Ovary (tissue), 9 donors: Measurements from ENCODE around the gene SLC25A43. TPM values are rescaled to one million over a fixed set of nuclear protein-coding genes. Genes with fewer than 3 reads are reported as not detected.

Source experiments
- DNase-seq, 5 donors: peaks; one replicate each; pipeline ENCODE4 v3.0.0-alpha.2; 2019 to 2020
- H3K27ac ChIP-seq, 2 donors: fragments of 200-600 bp; one replicate each; pipeline versions ENCODE4 v1.5.1 to v1.8.0; 2019 to 2022
- H3K27me3 ChIP-seq: fragments of 200-600 bp; one replicate; pipeline ENCODE4 v1.8.0; 2022
- H3K36me3 ChIP-seq: fragments of 200-600 bp; sonication (generic); one replicate; pipeline ENCODE4 v1.5.1; 2019
- H3K4me1 ChIP-seq: one replicate; pipeline ENCODE4 v1.8.1; 2013; ENCODE audit warnings: mild to moderate bottlenecking, moderate library complexity; ENCODE audit not compliant: insufficient read depth
- H3K4me3 ChIP-seq: fragments of 200-600 bp; sonication (generic); one replicate; pipeline ENCODE4 v1.5.1; 2017
- H3K9me3 ChIP-seq, 2 donors: fragments of 200-600 bp in 1 of 2; sonication (generic) in 1 of 2; one replicate each; pipeline versions ENCODE4 v1.5.1 to v1.8.1; 2013 to 2019; ENCODE audit warnings: mild to moderate bottlenecking in 1 of 2, moderate library complexity in 1 of 2
- CTCF ChIP-seq, 3 donors: fragments of 450-650 bp in 2 of 3; fragments of 200-600 bp in 1 of 3; IDR thresholded peaks; one replicate each; pipeline versions ENCODE4 v1.5.1 to v1.8.0; 2016 to 2022; ENCODE audit warnings: antibody characterized with exemption in 3 of 3, mild to moderate bottlenecking in 1 of 3
- EP300 ChIP-seq: sonication (generic); formaldehyde crosslinking; IDR thresholded peaks from one replicate; pipeline ENCODE4 v1.6.1; 2017; ENCODE audit warnings: antibody characterized with exemption
- POLR2A ChIP-seq: fragments of 450-650 bp; IDR thresholded peaks from one replicate; pipeline ENCODE4 v1.6.1; 2017; ENCODE audit warnings: antibody characterized with exemption, mild to moderate bottlenecking, moderate library complexity
- WGBS, 3 donors: extraction: QIAGEN DNeasy Blood & Tissue Kit in 1 of 3; methylation state at CpG; one replicate each; pipeline versions ENCODE4 v1.1.5 to v1.1.7; 2013 to 2017; 5-methylcytosine and 5-hydroxymethylcytosine counted together
- intact Hi-C, 4 donors: fragments of 100-400 bp; cut with DNase I; formaldehyde crosslinking; loops; one replicate each; pipeline versions ENCODE4 v1.11.0 to v1.15.1; 2022 to 2023
- polyA plus RNA-seq, 2 donors: library from polyadenylated mRNA; stranded (reverse); fragments of 200-250 nt in 1 of 2; fragments of 350-450 nt in 1 of 2; fragmentation: Illumina TruSeq in 1 of 2; extraction: RNeasy Lipid Tissue Mini Kit (QIAGEN cat#74804) in 1 of 2; gene quantifications; one replicate each; pipeline ENCODE4 v1.2.3, GENCODE V29; 2013 to 2014
- total RNA-seq, 7 donors: library from RNA; depleted of rRNA in 2 of 7; stranded (reverse); fragments of >200 nt in 2 of 7; fragmentation: NEBNext Ultra II Directional in 3 of 7; extraction: Animal tissue kit (Norgen Biotek cat#: 25700) in 3 of 7; gene quantifications; one replicate each; pipeline versions ENCODE4 v1.1.0 to v1.2.4, GENCODE V29; 2016 to 2023
- donor health status: DM: no; HTN: no; CAD: no; lungs with moderate emphysema.
- donor health status: DM: no; HTN: no; CAD: no.
- donor health status: Bipolar disorder and iron deficiency.
- donor health status: DM: yes; HTN: yes; CAD: no.
- donor health status: DM: no; HTN: no; CAD: no.
- donor health status: DM: yes; HTN: yes; CAD: no.

The SLC25A43 gene
- total and polyA plus RNA-seq, 9 donors = 6.4 to 14.5 (median 8.2) TPM

- H3K27ac ChIP-seq = no peak overlapping the region
- 67 to 74% (median 71%) methylated on average over 4 of the region's 4 CpGs for WGBS, 3 donors
- TF ChIP-seq EP300 (no peak), CTCF (IDR thresholded peaks at IDR 0.05) (no peak), POLR2A (no peak)
- H3K36me3 ChIP-seq = no peaks in the 10 kb centered on the region
- no peak for DNase-seq
- no peaks in the 10 kb centered on the region for H3K4me1 ChIP-seq
- intact Hi-C loops = no loop called here
- no peaks in the 10 kb centered on the region for H3K27me3 ChIP-seq
- H3K9me3 ChIP-seq = no peaks in the 10 kb centered on the region
- H3K4me3 ChIP-seq = no peak overlapping the region
Measured at GRCh38 chrX:119453202-119453601, 54.1 kb downstream of the SLC25A43 start.

GRCh38 chrX:119455264-119455663 lies 56.1 kb downstream of the SLC25A43 start:
- 86 to 93% (median 87%) methylated on average over 1 of the region's 1 CpG for WGBS, 3 donors
- no peak overlapping the region for H3K4me3 ChIP-seq
- H3K27ac ChIP-seq = no peak overlapping the region
- intact Hi-C loops = no loop called here
- TF ChIP-seq CTCF (IDR thresholded peaks at IDR 0.05) (no peak), EP300 (no peak), POLR2A (no peak)
- H3K9me3 ChIP-seq = no peaks in the 10 kb centered on the region
- DNase-seq = no peak
- no peaks in the 10 kb centered on the region for H3K4me1 ChIP-seq
- no peaks in the 10 kb centered on the region for H3K27me3 ChIP-seq
- H3K36me3 ChIP-seq = no peaks in the 10 kb centered on the region

- Histone ChIP-seq H3K4me3 (no peak overlapping the region), H3K27ac (no peak overlapping the region), H3K36me3 (no peaks in the 10 kb centered on the region), H3K4me1 (no peaks in the 10 kb centered on the region), H3K27me3 (no peaks in the 10 kb centered on the region), H3K9me3 (no peaks in the 10 kb centered on the region)
- DNase-seq = no peak
- intact Hi-C loops = no loop called here
- 72 to 84% (median 75%) methylated on average over 4 of the region's 4 CpGs for WGBS, 3 donors
- TF ChIP-seq EP300 (no peak), POLR2A (no peak), CTCF (IDR thresholded peaks at IDR 0.05) (no peak)
Measured at GRCh38 chrX:119459181-119459580, 60.0 kb downstream of the SLC25A43 start.

GRCh38 chrX:119465555-119465954 lies 66.4 kb downstream of the SLC25A43 start:
- no peak overlapping the region for H3K27ac ChIP-seq
- H3K27me3 ChIP-seq = no peaks in the 10 kb centered on the region
- intact Hi-C loops = no loop called here
- TF ChIP-seq POLR2A = no peak
- no peak for TF ChIP-seq EP300
- no peak for TF ChIP-seq CTCF (IDR thresholded peaks at IDR 0.05)
- WGBS, 3 donors = 87 to 88% (median 88%) methylated on average over 3 of the region's 3 CpGs
- no peaks in the 10 kb centered on the region for H3K36me3 ChIP-seq
- DNase-seq = no peak
- no peak overlapping the region for H3K4me3 ChIP-seq
- H3K9me3 ChIP-seq = no peaks in the 10 kb centered on the region
- H3K4me1 ChIP-seq = no peaks in the 10 kb centered on the region

- H3K27me3 ChIP-seq = no peaks in the 10 kb centered on the region
- H3K4me1 ChIP-seq = no peaks in the 10 kb centered on the region
- H3K36me3 ChIP-seq = no peaks in the 10 kb centered on the region
- no peak for DNase-seq
- intact Hi-C loops = no loop called here
- no peak overlapping the region for H3K4me3 ChIP-seq
- H3K27ac ChIP-seq = no peak overlapping the region
- no peak for TF ChIP-seq POLR2A
- no peak for TF ChIP-seq EP300
- TF ChIP-seq CTCF (IDR thresholded peaks at IDR 0.05) = no peak
- no peaks in the 10 kb centered on the region for H3K9me3 ChIP-seq
- WGBS, 3 donors = 52 to 70% (median 68%) methylated on average over 3 of the region's 3 CpGs
Measured at GRCh38 chrX:119466970-119467369, 67.8 kb downstream of the SLC25A43 start.
